Neural crest cell (in vitro differentiated cells): ENCODE results near the gene LRMDA. TPM values are rescaled to one million over a fixed set of nuclear protein-coding genes. Genes with fewer than 3 reads are reported as not detected.

Source experiments
- DNase-seq: peaks from one replicate; pipeline ENCODE4 v3.0.0; 2021; ENCODE audit warnings: low read depth, mixed read lengths, low spot score
- H3K27ac Mint-ChIP-seq: one replicate; pipeline ENCODE4 v1.8.0; 2021; ENCODE audit warnings: mild to moderate bottlenecking, mixed read lengths; ENCODE audit not compliant: unreplicated experiment
- H3K27me3 Mint-ChIP-seq: 2 replicates; pipeline ENCODE4 v1.8.0; 2021; ENCODE audit warnings: low read depth, mild to moderate bottlenecking, mixed read lengths
- H3K36me3 Mint-ChIP-seq: 2 replicates; pipeline ENCODE4 v1.8.0; 2021; ENCODE audit warnings: low read depth, mild to moderate bottlenecking, mixed read lengths
- H3K4me1 Mint-ChIP-seq: 2 replicates; pipeline ENCODE4 v1.8.0; 2021; ENCODE audit warnings: mixed read lengths
- H3K4me3 Mint-ChIP-seq: one replicate; pipeline ENCODE4 v1.8.0; 2021; ENCODE audit warnings: mild to moderate bottlenecking, mixed read lengths
- H3K9me3 Mint-ChIP-seq: 2 replicates; pipeline ENCODE4 v1.8.0; 2021; ENCODE audit warnings: mixed read lengths
- total RNA-seq: library from RNA; stranded (reverse); gene quantifications from 2 replicates; pipeline ENCODE4 v1.2.1, GENCODE V29; 2021
- TF ChIP-seq, protein P1 (sequence below): fragments of 200-600 bp; sonication (generic); conservative IDR thresholded peaks from 2 replicates; pipeline ENCODE4 v1.5.0; 2021; ENCODE audit warnings: antibody characterized with exemption, mild to moderate bottlenecking

LRMDA gene
- total RNA-seq, 1 donor from 2014 or later = 3.1 TPM

DNA sequence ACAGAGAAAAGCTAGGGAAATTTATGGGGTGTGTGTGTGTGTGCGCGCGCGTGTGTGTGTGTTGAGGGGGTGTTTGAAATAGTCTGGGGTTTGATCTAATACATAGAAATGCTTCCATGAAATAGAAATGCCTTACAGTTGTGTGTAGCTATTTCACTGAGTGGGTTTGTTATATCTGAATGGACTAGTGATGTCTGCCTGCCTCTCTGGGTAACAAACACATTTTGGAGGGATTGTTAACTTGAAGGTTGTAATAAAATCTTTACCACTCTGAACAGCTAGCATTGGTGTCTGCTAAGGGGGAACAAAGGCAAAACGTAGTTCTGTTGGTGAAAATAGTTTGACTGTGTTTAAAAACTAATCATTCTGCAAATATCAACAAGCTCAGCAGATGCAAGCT is 509.3 kb downstream of the LRMDA start:
- no peak overlapping the region for H3K27ac Mint-ChIP-seq
- H3K4me3 Mint-ChIP-seq = no peak overlapping the region
- TF ChIP-seq, protein P1, sequence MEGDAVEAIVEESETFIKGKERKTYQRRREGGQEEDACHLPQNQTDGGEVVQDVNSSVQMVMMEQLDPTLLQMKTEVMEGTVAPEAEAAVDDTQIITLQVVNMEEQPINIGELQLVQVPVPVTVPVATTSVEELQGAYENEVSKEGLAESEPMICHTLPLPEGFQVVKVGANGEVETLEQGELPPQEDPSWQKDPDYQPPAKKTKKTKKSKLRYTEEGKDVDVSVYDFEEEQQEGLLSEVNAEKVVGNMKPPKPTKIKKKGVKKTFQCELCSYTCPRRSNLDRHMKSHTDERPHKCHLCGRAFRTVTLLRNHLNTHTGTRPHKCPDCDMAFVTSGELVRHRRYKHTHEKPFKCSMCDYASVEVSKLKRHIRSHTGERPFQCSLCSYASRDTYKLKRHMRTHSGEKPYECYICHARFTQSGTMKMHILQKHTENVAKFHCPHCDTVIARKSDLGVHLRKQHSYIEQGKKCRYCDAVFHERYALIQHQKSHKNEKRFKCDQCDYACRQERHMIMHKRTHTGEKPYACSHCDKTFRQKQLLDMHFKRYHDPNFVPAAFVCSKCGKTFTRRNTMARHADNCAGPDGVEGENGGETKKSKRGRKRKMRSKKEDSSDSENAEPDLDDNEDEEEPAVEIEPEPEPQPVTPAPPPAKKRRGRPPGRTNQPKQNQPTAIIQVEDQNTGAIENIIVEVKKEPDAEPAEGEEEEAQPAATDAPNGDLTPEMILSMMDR = no peak
- peaks cover 4% of the 10 kb centered on the region for H3K36me3 Mint-ChIP-seq
- H3K27me3 Mint-ChIP-seq = no peaks in the 10 kb centered on the region
- peaks cover 9% of the 10 kb centered on the region for H3K9me3 Mint-ChIP-seq
- no peak for DNase-seq
- no peaks in the 10 kb centered on the region for H3K4me1 Mint-ChIP-seq

GRCh38 chr10:75941223-75941801 is 509.9 kb downstream of the LRMDA start:
- TF ChIP-seq, protein P1 = no peak
- no peaks in the 10 kb centered on the region for H3K27me3 Mint-ChIP-seq
- no peak overlapping the region for H3K4me3 Mint-ChIP-seq
- H3K36me3 Mint-ChIP-seq = peaks cover 4% of the 10 kb centered on the region
- no peak overlapping the region for H3K27ac Mint-ChIP-seq
- DNase-seq = no peak
- no peaks in the 10 kb centered on the region for H3K4me1 Mint-ChIP-seq
- H3K9me3 Mint-ChIP-seq = peaks cover 9% of the 10 kb centered on the region

DNA sequence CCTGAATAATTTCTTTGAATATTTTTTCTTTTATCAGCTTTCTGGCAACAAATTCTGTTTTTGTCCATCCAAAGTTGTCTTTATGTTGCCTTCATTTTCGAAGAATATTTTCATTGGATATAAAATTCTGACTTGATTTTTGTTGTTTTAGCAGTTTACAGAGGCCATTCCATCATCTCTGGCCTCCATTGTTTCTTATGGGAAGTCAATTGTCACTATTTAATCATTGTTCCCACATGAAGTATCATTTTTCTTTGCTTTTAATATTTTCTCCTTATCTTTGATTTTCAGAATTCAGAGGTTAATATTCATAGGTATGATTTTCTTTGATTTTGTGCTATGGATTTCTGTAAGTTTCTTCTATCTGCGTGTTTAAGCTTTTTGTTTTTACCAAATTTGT is 512.6 kb downstream of the LRMDA start:
- no peaks in the 10 kb centered on the region for H3K4me1 Mint-ChIP-seq
- DNase-seq = no peak
- H3K27ac Mint-ChIP-seq = no peak overlapping the region
- H3K9me3 Mint-ChIP-seq = peaks cover 9% of the 10 kb centered on the region
- H3K4me3 Mint-ChIP-seq = no peak overlapping the region
- H3K36me3 Mint-ChIP-seq = peaks cover 4% of the 10 kb centered on the region
- TF ChIP-seq, protein P1 = no peak
- no peaks in the 10 kb centered on the region for H3K27me3 Mint-ChIP-seq

DNA sequence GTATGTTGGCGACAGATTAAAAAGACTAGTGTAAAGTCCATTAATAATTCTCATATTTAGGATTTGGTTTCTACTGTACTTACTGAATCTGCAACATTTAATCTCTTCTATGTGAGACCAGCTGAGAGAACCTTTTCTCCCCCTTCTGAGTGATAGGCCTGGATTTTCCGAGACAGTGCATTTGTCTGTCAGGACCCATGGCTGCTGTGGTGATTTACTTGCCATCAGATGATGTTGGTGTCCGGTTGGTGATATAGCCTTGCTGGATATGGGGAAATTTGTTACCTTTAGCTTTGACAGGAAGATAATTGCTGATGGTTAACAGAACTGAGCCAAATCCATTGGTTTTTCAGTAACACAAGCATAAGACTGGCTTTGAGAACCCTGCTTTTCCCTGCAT is 517.2 kb downstream of the LRMDA start:
- peaks cover 13% of the 10 kb centered on the region for H3K9me3 Mint-ChIP-seq
- H3K4me3 Mint-ChIP-seq = no peak overlapping the region
- H3K36me3 Mint-ChIP-seq = peaks cover 4% of the 10 kb centered on the region
- no peak overlapping the region for H3K27ac Mint-ChIP-seq
- TF ChIP-seq, protein P1 = no peak
- peaks cover 7% of the 10 kb centered on the region for H3K4me1 Mint-ChIP-seq
- H3K27me3 Mint-ChIP-seq = no peaks in the 10 kb centered on the region
- DNase-seq = no peak

GRCh38 chr10:75950307-75950706 is 518.9 kb downstream of the LRMDA start:
- no peak overlapping the region for H3K4me3 Mint-ChIP-seq
- H3K27ac Mint-ChIP-seq = peak overlapping the region; percentile 39
- peaks cover 8% of the 10 kb centered on the region for H3K9me3 Mint-ChIP-seq
- no peak for DNase-seq
- peaks cover 4% of the 10 kb centered on the region for H3K36me3 Mint-ChIP-seq
- TF ChIP-seq, protein P1 = no peak
- peaks cover 7% of the 10 kb centered on the region for H3K4me1 Mint-ChIP-seq
- H3K27me3 Mint-ChIP-seq = no peaks in the 10 kb centered on the region
